NCI-H460 (cell line): Measurements from ENCODE around the gene PCCA. TPM values are rescaled to one million over a fixed set of nuclear protein-coding genes. Genes with fewer than 3 reads are reported as not detected.
"Not testable (repeated sequence)": the region's sequence is repeated elsewhere in the genome, so short reads cannot be mapped to it uniquely, and the experiment has no call there.

Source experiments
- DNase-seq: peaks from one replicate; pipeline ENCODE4 v3.0.0-alpha.2; 2016; ENCODE audit warnings: low read depth; ENCODE audit errors: extremely low read depth
- total RNA-seq: library from RNA; depleted of rRNA; stranded (reverse); fragments of >200 nt; shearing (Covaris generic); gene quantifications from 2 replicates; pipeline ENCODE4 v1.2.3, GENCODE V29; 2014

PCCA gene
- total RNA-seq, 1 experiment from 2014 or later = 15.7 TPM

DNA sequence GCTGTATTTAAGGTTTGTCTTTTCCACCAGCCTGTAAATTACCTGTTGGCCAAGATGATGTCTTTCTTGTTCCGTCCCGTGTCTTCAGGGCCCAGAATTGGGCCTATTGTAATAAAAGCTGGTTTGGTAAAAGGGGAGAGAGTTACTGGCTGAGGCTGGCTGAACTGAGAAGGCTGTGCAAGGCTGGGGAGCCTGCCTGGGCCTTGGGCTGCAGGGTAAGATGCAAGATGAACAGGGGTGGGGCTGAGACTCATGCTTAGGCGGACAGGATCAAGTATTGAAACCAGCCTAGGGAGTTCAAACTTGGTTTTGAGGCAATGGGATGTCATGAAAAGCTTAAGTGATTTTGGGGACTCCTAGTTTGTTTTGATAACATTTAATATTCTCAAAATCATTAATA lies 142.3 kb downstream of the PCCA start:
- no peak for DNase-seq

DNA sequence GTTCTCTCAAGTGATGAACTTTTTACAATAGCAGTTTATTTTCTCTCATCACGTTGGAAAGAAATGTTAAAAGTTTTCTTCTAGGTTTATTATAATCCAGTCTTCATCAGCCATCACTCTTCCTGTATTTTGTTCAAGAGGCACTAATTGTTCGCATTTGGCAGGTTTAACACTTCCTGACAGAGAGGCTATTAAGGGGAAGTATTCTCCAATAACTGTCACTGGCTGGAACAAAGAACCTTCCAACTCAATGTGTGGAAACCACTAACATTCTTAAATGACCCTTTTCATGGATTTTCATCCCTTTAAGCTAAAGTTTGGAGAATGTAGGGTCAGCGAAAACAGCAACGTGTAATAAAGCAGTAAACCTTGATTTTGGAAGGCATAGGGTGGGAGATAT lies 145.1 kb downstream of the PCCA start:
- no peak for DNase-seq

GRCh38 chr13:100234524-100235136 lies 145.7 kb downstream of the PCCA start:
- no peak for DNase-seq

DNA sequence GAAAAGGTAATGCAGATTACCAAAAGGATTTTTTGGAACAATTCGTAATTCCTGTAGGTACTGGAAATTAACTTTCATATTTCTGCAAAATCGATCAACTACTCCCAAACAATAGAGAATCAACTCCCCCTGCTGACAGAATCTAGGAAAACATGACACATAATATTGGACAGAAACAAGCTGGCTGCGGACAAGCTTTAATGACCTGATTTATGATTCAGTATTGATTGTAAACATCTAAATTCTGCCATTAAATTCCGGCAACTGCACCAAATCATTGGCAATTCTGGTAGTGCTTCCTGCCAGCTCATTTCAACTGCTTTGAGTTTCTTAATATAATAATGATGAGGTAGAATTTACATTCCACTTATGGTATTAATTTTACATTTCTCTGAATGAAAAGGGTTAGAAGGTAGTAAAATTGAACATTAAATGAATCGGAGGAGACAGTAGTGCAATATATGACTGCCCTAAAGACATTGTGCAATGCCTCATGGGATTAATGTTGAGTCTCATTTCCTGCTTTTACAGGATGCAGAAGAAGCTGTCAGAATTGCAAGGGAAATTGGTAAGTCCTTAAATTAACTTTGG lies 146.5 kb downstream of the PCCA start:
- DNase-seq = peak; percentile 46

DNA sequence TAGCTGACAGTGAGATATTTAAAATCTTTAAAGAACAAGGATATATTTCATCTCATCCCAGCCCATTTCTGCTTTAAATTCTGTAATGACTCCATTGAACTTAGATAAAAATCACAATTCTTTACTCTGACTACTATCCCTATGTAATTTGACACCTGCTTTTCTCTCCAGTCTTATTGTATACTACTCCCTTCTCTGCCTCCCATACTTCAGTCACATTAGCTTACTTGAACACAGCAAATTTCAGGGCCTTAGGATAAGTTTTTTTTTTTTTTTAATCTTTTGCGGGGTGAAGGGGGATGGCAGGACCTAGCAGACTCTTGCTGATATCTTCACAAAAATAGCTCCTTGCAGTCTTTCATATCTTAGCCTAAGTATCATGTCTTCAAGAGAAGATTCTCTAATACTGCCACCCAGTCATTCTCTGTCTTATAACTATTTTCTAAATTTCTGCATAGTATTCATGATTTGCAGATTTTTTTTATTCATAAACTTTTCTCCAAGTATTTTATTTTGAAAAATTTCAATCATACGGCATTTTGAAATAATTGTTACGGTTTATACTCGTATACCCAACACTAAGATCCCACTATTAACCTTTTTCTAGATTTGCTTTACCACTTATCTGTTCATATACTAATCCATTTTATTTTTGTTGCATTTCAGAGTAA lies 151.4 kb downstream of the PCCA start:
- DNase-seq = no peak

GRCh38 chr13:100244431-100244830 lies 155.5 kb downstream of the PCCA start:
- DNase-seq = no peak

GRCh38 chr13:100245104-100245503 lies 156.2 kb downstream of the PCCA start:
- no peak for DNase-seq

DNA sequence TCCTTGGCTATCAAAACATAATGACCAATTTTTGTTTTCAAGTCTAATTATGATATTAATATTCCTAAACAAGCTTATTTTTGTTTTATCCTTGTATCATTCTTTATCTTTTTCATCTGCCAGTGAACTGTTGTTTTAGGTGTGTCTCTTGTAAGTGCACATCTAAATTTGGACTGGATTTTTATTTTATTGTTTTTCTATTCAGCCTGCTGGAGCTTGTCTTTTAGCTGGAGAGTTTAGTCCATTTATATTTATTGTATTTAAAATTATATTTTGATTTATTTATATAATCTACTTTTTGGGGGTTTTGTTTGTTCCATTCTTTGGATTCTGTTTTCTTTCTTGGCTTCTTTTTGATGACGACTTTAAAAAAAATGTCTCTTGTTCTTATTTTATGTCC lies 159.0 kb downstream of the PCCA start:
- DNase-seq = no peak

DNA sequence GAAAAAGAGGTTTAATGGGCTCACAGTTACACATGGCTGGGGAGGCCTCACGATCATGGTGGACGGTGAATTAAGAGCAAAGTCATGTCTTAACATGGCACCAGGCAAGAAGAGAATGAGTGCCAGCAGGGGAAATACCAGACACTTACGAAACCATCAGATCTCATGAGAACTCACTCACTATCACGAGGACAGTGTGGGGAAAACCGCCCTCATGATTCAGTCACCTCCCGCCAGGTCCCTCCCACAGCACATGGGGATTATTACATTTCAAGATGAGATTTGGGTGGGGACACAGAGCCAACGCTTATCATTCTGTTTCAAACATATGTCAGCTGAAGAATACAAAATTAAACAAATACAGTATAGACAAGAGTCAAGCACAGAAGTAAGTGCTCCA lies 165.1 kb downstream of the PCCA start:
- DNase-seq = no peak

- no peak for DNase-seq
These were observed 173.5 kb downstream of the PCCA start for GRCh38 chr13:100262404-100262803.

DNA sequence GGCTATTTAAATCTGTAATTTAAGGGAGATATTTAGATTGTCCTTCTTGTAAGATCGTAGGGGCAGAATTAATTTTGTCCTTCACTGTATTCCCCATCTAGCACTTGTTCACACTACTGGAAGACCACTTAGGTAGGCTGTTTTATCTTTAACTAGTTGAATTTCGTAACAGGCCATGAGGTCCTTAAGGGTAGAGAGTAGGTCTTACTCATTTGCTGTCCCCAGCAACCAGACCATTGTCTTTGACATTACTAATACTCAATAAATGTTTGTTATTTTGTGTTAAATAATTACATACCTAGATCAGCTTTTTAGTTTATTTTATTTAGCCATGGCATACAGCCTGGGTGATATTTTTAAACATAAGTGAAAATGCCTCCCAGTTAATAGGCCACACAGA lies 177.1 kb downstream of the PCCA start:
- no peak for DNase-seq

DNA sequence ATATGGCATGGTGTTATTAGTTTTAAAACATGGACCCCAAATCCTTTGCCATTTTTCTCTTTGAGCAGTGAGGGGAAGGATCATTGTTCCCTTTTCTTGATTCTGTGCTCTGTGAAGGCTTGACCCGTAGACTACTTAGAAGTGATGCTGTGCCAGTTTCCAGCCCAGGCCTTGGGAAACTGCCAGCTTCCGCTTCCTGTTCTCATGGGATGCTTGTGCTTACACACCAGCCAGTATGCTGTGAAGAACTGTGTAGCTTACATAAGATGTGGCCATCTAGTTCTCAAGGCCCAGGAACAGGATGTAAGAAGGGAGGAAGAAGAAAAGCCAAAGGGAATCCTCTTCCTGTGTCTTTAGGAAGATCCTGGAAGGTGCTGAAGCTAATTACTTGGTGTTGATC lies 180.9 kb downstream of the PCCA start:
- DNase-seq = no peak

DNA sequence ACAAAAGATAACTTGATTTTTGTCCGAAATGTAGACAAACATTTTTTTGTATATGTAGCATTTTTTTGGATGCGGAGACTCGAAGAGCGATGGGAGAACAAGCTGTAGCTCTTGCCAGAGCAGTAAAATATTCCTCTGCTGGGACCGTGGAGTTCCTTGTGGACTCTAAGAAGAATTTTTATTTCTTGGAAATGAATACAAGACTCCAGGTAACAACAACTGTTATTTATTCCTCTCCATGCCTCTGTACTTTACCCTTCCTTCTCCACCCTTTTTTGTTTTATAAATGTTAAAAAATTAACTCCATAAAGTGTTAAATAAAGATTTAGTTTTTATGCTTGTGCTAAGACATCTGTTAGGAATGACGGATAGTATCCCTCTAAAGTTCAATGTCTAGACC lies 184.2 kb downstream of the PCCA start:
- DNase-seq = no peak

DNA sequence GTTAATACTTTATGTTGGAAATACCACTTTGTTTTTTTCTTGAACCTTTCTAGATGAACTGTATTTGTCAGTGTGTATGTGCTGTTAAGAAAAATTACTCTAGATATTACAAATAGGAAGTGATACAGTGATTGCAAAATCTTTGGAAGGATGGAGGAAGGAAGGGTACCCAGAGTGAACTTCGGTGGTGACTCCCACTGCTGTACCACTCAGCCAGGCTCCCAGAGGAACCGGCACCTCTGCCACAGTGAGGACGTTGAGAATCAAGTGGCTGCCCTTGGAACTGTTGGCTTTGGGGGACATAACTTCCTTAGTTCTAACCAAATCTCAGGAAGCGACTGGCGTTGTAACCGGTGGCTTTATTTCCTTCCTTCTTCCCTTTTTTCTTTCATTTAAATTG lies 184.7 kb downstream of the PCCA start:
- DNase-seq = no peak

GRCh38 chr13:100274942-100275506 lies 186.1 kb downstream of the PCCA start:
- DNase-seq = no peak

DNA sequence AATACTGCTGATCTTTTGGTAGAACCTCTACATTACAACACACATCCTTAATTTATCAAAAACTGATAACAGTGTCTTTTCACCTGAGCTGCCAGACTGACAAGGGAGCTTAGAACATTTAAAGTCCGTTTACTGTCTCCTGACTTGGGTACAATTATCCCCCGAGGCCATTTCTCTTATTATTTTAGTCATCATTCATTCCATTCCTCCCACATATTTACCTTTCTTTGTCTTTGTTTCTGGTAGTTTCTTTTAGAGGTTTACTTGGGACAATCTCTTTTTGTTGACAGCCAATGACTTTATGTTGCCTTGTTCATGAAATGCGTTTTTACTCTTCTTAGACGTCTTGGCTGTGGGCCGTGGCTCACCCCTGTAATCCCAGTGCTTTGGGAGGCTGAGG lies 186.9 kb downstream of the PCCA start:
- DNase-seq = no peak

- peak; percentile 62 for DNase-seq
These were observed 191.8 kb downstream of the PCCA start for GRCh38 chr13:100280681-100281080.

DNA sequence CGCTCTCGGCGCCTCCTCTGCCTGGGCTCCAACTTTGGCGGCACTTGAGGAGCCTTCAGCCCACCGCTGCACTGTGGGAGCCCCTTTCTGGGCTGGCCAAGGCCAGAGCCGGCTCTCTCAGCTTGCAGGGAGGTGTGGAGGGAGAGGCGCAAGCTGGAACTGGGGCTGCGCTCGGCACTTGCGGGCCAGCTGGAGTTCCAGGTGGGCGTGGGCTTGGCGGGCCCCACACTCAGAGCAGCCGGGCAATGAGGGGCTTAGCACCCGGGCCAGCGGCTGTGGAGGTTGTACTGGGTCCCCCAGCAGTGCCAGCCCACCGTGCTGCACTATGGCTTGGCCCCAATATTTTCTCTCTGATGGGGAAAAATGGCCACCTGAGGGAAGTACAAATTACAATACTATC lies 193.4 kb downstream of the PCCA start:
- DNase-seq = not testable (repeated sequence)

- no peak for DNase-seq
These were observed 201.4 kb downstream of the PCCA start for GRCh38 chr13:100290165-100290801.

DNA sequence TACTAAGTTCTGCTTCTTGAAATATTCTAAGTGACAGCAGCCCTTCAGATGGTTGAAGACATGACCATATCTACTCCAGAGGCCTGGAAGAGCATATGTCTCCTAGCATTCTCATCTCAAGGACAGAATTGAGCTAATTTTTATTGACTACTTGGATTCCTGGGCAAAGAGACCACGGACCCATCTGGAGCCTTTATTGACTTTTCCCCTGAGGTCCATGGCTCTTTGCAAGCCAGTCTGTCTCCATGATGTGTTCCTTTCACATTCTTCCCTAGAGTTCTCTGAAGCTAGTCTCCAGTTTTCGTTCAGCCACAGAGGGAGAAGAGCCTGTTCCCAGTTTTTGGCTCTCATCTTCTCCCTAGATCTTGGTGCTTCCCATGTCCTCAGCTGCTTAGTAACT lies 202.7 kb downstream of the PCCA start:
- DNase-seq = no peak

DNA sequence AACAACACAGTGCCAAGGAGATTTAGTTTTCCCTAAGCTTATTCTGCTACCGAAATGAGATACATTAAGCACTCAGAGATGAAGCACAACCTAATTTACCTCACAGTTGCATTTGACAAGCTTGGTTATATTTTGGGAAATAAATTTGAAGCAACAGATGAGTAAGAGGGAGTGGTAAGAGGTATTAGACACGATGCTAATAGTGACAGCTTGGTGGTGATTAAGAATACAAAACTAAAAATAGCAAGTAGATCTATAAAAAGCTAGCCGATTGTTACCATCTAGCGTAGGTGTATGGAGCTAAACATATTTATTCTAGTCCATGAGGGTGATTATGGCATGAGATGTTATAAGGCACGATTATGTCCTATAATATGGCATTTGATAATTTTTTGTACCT lies 208.5 kb downstream of the PCCA start:
- DNase-seq = no peak
